ENCODE results near the gene SLC7A11. TPM values are rescaled to one million over a fixed set of nuclear protein-coding genes. Genes with fewer than 3 reads are reported as not detected.

The SLC7A11 gene
- total RNA-seq, 1 donor from 2014 or later = 1.9 TPM

GRCh38 chr4:138185859-138186645, 56.1 kb downstream of the SLC7A11 start:
- H3K4me1 Mint-ChIP-seq = no peaks in the 10 kb centered on the region
- no peaks in the 10 kb centered on the region for H3K27me3 Mint-ChIP-seq
- H3K36me3 Mint-ChIP-seq (ENCODE audit: low read depth) = no peaks in the 10 kb centered on the region
- H3K4me3 Mint-ChIP-seq = no peak overlapping the region
- H3K9me3 Mint-ChIP-seq = no peaks in the 10 kb centered on the region
- DNase-seq = no peak
- H3K27ac Mint-ChIP-seq = no peak overlapping the region
- intact Hi-C loops (cut with micrococcal nuclease) = no loop called here

GRCh38 chr4:138184886-138185285, 57.3 kb downstream of the SLC7A11 start:
- DNase-seq = no peak
- no peaks in the 10 kb centered on the region for H3K9me3 Mint-ChIP-seq
- no peak overlapping the region for H3K27ac Mint-ChIP-seq
- no peaks in the 10 kb centered on the region for H3K27me3 Mint-ChIP-seq
- no peak overlapping the region for H3K4me3 Mint-ChIP-seq
- intact Hi-C loops (cut with micrococcal nuclease) = no loop called here
- H3K36me3 Mint-ChIP-seq (ENCODE audit: low read depth) = peaks cover 1% of the 10 kb centered on the region
- H3K4me1 Mint-ChIP-seq = no peaks in the 10 kb centered on the region

GRCh38 chr4:138182838-138183426, 59.2 kb downstream of the SLC7A11 start:
- Mint-ChIP-seq H3K36me3 (ENCODE audit: low read depth) (peaks cover 6% of the 10 kb centered on the region), H3K4me3 (no peak overlapping the region), H3K9me3 (no peaks in the 10 kb centered on the region), H3K27ac (no peak overlapping the region), H3K27me3 (no peaks in the 10 kb centered on the region), H3K4me1 (no peaks in the 10 kb centered on the region)
- no peak for DNase-seq
- intact Hi-C loops (cut with micrococcal nuclease) = no loop called here

GRCh38 chr4:138181287-138181686, 60.9 kb downstream of the SLC7A11 start:
- H3K27me3 Mint-ChIP-seq = no peaks in the 10 kb centered on the region
- no peak overlapping the region for H3K4me3 Mint-ChIP-seq
- H3K27ac Mint-ChIP-seq = no peak overlapping the region
- H3K4me1 Mint-ChIP-seq = peaks cover 2% of the 10 kb centered on the region
- H3K36me3 Mint-ChIP-seq (ENCODE audit: low read depth) = peaks cover 11% of the 10 kb centered on the region
- DNase-seq = no peak
- no peaks in the 10 kb centered on the region for H3K9me3 Mint-ChIP-seq
- intact Hi-C loops (cut with micrococcal nuclease) = no loop called here

- intact Hi-C loops (cut with micrococcal nuclease) = no loop called here
- no peak for DNase-seq
- Mint-ChIP-seq H3K4me1 (peaks cover 2% of the 10 kb centered on the region), H3K4me3 (no peak overlapping the region), H3K36me3 (ENCODE audit: low read depth) (peaks cover 11% of the 10 kb centered on the region), H3K27ac (no peak overlapping the region), H3K27me3 (no peaks in the 10 kb centered on the region), H3K9me3 (no peaks in the 10 kb centered on the region)
These were observed 63.6 kb downstream of the SLC7A11 start for GRCh38 chr4:138178566-138178965.

- Mint-ChIP-seq H3K4me3 (no peak overlapping the region), H3K9me3 (no peaks in the 10 kb centered on the region), H3K36me3 (ENCODE audit: low read depth) (peaks cover 11% of the 10 kb centered on the region), H3K27me3 (no peaks in the 10 kb centered on the region), H3K27ac (no peak overlapping the region), H3K4me1 (peaks cover 2% of the 10 kb centered on the region)
- intact Hi-C loops (cut with micrococcal nuclease) = no loop called here
- no peak for DNase-seq
These were observed 64.7 kb downstream of the SLC7A11 start for GRCh38 chr4:138177278-138177968.

- Mint-ChIP-seq H3K27me3 (no peaks in the 10 kb centered on the region), H3K9me3 (no peaks in the 10 kb centered on the region), H3K4me1 (peaks cover 2% of the 10 kb centered on the region), H3K27ac (no peak overlapping the region), H3K36me3 (ENCODE audit: low read depth) (peaks cover 10% of the 10 kb centered on the region), H3K4me3 (no peak overlapping the region)
- no peak for DNase-seq
- intact Hi-C loops (cut with micrococcal nuclease) = no loop called here
These were observed 67.0 kb downstream of the SLC7A11 start for GRCh38 chr4:138174981-138175794.

GRCh38 chr4:138164208-138164607, 77.9 kb downstream of the SLC7A11 start:
- Mint-ChIP-seq H3K9me3 (no peaks in the 10 kb centered on the region), H3K4me3 (no peak overlapping the region), H3K4me1 (no peaks in the 10 kb centered on the region), H3K27ac (no peak overlapping the region), H3K27me3 (no peaks in the 10 kb centered on the region), H3K36me3 (ENCODE audit: low read depth) (no peaks in the 10 kb centered on the region)
- intact Hi-C loops (cut with micrococcal nuclease) = no loop called here
- no peak for DNase-seq

- Mint-ChIP-seq H3K4me1 (no peaks in the 10 kb centered on the region), H3K27me3 (no peaks in the 10 kb centered on the region), H3K27ac (no peak overlapping the region), H3K9me3 (no peaks in the 10 kb centered on the region), H3K4me3 (no peak overlapping the region), H3K36me3 (ENCODE audit: low read depth) (no peaks in the 10 kb centered on the region)
- intact Hi-C loops (cut with micrococcal nuclease) = no loop called here
- DNase-seq = no peak
These were observed 79.0 kb downstream of the SLC7A11 start for GRCh38 chr4:138163171-138163570.

GRCh38 chr4:138162259-138162658, 79.9 kb downstream of the SLC7A11 start:
- Mint-ChIP-seq H3K4me3 (no peak overlapping the region), H3K27me3 (no peaks in the 10 kb centered on the region), H3K36me3 (ENCODE audit: low read depth) (no peaks in the 10 kb centered on the region), H3K27ac (no peak overlapping the region), H3K9me3 (no peaks in the 10 kb centered on the region), H3K4me1 (no peaks in the 10 kb centered on the region)
- intact Hi-C loops (cut with micrococcal nuclease) = no loop called here
- no peak for DNase-seq

- Mint-ChIP-seq H3K36me3 (ENCODE audit: low read depth) (no peaks in the 10 kb centered on the region), H3K27ac (no peak overlapping the region), H3K27me3 (no peaks in the 10 kb centered on the region), H3K9me3 (no peaks in the 10 kb centered on the region), H3K4me1 (no peaks in the 10 kb centered on the region), H3K4me3 (no peak overlapping the region)
- intact Hi-C loops (cut with micrococcal nuclease) = no loop called here
- no peak for DNase-seq
These were observed 80.8 kb downstream of the SLC7A11 start for GRCh38 chr4:138161351-138161750.

- H3K27me3 Mint-ChIP-seq = no peaks in the 10 kb centered on the region
- DNase-seq = no peak
- H3K4me3 Mint-ChIP-seq = no peak overlapping the region
- H3K4me1 Mint-ChIP-seq = no peaks in the 10 kb centered on the region
- intact Hi-C loops (cut with micrococcal nuclease) = no loop called here
- no peaks in the 10 kb centered on the region for H3K9me3 Mint-ChIP-seq
- H3K27ac Mint-ChIP-seq = no peak overlapping the region
- H3K36me3 Mint-ChIP-seq (ENCODE audit: low read depth) = no peaks in the 10 kb centered on the region
These were observed 83.3 kb downstream of the SLC7A11 start for GRCh38 chr4:138158746-138159297.

- Mint-ChIP-seq H3K4me1 (no peaks in the 10 kb centered on the region), H3K9me3 (no peaks in the 10 kb centered on the region), H3K36me3 (ENCODE audit: low read depth) (no peaks in the 10 kb centered on the region), H3K4me3 (no peak overlapping the region), H3K27ac (no peak overlapping the region), H3K27me3 (peaks cover 2% of the 10 kb centered on the region)
- no peak for DNase-seq
- intact Hi-C loops (cut with micrococcal nuclease) = no loop called here
These were observed 101.3 kb downstream of the SLC7A11 start for GRCh38 chr4:138140879-138141278.

All from activated CD4-positive, alpha-beta T cell treated with anti-CD3 and anti-CD28 coated beads, Interleukin-2, amount 10 ng/mL, durations not matched to agents 24 days and 14 days (primary cell).